Activated CD4-positive, alpha-beta T cell treated with anti-CD3 and anti-CD28 coated beads, Interleukin-2, Interleukin-4, amounts not matched to agents 100 ng/mL and 50 ng/mL, durations not matched to agents 16 hours and 8 hours (primary cell): ENCODE measurements around the gene RFNG.

Experiments
- DNase-seq: peaks from one replicate; pipeline ENCODE4 v3.0.0-alpha.2; 2020; ENCODE audit warnings: low spot score

Gene RFNG

DNA sequence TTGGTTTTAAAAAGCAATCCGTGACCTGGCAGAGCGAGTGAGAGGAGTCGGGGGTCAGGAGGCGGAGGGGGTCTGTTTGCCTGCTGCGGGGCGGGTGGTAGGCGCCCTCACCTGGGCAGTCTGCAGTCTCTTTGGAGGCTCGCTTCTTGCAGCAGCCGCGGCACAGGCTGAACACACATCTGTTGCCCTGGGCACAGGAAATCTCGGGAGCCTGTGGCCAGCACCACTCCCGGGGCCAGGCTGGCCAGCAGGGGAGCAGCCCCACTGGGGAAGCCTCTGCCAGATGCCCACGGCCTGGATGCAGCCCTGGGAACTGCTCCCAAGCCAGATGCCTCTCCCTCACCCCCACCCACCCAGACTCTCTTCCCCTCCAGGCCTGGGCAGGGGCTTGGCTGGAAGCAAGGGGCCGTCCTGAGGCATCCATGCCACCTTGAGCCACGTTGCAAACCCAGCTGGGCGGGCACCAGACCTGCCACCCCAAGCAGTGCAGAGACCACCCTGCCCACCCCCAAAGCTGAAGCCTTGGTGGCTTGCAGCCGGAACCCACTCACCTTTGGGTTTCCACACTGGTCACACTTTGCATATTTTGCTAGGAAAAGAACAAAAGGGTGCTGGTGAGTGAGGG, 6.7 kb upstream of the RFNG start:
- DNase-seq, result no peak

GRCh38 chr17:82056729-82057621, 5.4 kb upstream of the RFNG start:
- no peak for DNase-seq

DNA sequence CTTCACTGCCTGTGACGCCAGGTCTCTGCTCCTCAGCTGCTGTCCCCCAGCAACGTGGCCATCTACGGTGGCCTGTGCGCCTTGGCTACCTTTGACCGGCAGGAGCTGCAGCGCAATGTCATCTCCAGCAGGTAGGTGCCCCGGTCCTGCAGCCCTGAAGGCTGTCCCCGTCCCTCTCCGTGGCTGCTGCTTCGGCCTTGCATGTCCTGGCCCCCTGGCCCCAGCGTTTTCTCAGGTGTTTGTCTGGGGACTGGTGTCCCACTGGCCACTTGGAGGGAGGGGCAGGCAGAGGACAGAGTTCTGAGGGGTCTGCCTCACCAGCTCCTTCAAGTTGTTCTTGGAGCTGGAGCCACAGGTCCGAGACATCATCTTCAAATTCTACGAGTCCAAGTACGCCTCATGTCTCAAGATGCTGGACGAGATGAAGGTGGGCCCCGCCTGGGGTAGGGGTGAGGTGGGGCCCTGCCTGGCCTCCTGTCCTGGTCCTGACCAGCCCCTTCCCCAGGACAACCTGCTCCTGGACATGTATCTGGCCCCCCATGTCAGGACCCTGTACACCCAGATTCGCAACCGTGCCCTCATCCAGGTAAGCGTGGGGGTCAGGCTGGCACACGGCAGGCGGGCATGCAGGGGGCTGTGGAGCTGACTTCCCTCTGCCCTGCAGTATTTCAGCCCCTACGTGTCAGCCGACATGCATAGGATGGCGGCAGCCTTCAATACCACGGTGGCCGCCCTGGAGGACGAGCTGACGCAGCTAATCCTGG, 4.5 kb upstream of the RFNG start:
- no peak for DNase-seq

DNA sequence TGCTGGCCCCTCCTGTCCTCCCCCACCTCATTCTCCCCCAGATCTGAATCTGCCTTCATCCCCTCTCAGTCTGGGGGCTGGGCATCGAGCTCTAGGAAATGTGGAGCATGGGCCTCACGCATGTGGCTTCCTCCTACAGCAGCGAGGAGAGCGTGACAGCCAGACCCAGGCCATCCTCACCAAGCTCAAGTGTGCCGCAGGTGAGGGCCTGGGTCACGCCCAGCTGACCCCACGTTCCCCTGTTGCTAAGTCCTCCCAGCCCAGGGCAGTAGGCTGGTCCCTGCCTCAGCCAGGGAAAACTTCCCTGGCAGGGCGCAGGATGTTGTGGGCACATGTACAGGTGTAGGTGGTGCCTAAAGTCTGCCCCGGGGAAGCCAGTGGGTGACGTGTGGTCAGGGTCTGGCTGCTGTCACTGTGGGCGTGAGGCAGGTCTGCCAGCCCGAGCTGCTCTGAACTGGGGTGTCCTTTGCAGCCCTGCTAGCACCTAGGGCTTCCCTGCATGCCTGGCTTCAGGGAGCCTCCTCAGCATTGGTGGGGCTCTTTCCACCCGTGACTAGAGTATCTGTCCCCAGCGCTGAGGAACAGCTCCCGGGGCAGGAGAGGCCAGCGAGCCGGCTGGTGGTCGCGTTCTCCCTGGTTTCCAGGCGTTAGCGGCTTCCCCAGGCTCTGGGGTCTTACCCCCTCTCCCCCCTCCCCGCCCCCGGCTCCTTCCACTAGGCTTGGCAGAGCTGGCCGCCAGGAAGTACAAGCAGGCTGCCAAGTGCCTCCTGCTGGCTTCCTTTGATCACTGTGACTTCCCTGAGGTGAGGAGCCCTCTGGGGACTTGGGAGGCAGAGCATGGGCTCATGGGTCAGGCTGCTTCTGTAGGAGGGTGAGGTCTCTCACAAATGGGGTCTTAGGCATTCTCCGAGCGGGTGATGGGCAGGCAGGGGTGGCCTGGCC, 3.7 kb upstream of the RFNG start:
- DNase-seq, result no peak

DNA sequence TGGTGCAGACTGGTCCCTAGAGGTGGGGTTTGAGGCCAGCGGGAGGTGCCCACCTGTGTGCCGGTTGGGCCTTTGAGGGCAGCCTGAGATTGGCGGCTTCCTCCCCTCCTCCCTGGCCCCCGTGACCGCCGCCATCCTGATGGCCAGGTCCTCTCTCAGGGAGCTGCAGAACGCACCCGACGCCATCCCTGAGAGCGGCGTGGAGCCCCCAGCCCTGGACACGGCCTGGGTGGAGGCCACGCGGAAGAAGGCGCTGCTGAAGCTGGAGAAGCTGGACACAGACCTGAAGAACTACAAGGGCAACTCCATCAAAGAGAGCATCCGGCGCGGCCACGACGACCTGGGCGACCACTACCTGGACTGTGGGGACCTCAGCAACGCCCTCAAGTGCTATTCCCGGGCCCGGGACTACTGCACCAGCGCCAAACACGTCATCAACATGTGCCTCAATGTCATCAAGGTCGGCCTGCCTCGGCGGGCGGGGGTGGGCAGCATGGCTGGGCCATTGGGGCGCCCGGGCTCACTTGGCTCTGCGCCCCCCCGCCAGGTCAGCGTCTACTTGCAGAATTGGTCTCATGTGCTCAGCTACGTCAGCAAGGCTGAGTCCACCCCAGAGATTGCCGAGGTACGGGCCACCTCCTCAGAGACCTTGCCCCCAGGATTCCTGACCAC, 2.9 kb upstream of the RFNG start:
- no peak for DNase-seq

GRCh38 chr17:82053556-82054263, 2.1 kb upstream of the RFNG start:
- no peak for DNase-seq

GRCh38 chr17:82053130-82053529, 1.5 kb upstream of the RFNG start:
- no peak for DNase-seq

- DNase-seq, result no peak
These were observed 1.0 kb upstream of the RFNG start for GRCh38 chr17:82052638-82053059.

DNA sequence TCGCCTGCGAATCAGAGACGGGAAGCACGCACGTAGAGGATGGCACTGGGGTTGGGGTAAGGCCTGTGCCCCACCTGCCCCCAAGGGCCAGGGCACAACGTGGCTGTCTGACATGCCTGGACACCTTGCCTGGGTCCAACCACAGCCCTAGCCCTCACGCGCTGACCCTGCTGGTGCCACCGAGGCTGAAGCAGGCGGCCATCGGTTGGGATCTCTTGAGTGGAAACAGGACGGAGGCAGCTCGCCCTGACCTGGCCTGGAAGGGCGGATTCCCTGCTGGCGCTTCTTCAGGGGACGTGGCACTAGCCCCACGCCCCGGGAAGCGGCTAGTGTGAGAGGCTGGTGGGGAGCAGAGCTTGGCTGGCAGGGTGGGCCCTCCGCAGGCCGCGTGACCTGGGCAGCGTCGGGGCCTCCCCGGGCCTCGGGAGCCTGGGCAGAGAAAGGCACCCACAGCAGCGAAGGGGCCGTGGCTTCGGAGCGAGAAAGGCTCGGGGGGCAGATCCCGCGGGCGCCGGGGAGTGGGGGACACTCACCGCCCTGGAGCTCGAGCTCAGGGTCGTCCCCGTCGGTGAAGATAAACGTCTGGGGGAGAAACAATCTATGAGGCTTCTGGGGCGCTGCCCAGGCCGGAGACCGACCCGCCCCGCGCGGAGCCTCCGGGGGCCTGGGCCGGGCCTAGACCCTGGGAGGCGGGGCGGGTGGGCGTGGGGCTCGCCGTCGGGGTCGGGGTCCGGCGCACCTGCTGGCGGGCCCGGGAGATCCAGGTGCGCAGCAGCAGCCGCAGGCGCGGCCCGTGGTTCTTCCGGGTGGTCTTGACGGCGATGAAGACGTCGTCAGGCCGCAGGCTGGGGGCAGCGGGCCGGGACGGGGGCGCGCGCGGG, 610 bp downstream of the RFNG start:
- DNase-seq, result no peak

DNA sequence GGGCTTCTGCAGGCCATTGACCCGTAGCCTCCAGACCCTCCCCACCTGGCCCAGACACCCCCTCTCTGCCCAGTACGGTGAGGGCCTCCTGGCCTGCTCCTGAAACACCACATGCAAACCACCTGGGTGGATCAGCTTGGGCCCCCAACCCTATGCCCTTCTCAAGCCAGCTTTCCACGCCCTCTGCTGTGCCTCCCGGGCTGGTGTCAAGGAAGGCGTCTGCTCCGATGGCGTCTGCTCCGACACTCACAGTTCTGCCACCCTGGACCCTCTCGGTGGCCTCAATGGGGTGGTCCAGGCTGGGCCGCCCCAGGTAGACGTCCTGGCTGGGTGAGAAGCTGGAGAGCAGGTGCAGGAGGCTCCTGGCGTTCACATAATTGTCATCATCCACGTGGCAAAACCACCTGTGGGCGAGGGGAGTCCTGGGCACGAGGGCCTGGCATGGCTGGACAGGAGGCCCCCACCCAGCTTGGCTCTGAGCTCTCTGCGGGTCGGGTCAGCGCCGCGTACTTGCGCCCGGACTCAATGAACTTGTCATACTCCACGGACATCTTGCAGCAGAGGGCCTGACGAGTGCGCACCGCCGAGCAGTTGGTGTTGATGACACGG, 1.4 kb downstream of the RFNG start:
- DNase-seq, result no peak

DNA sequence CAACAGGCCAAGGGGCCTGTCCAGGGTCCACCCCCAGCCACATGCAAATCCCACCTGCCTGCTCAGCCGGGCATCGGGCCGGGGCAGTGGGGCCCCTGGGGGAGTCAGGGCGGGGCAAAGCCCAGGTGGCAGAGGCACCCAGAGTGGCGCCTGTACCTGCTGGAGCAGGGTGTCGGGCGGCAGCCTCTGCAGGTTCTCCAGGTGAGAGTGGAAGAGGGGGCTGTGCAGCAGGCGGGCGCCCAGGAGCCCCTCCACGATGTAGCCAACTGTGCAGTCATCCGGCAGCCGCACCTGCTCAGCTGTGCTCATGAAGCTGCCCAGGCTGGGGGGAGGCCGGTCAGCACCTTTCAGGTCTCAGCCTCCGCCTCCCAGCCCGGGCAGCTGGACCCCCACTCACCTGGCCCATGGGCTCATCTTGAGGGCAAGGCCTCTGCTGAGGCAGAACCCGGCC, 2.1 kb downstream of the RFNG start:
- DNase-seq, result no peak

DNA sequence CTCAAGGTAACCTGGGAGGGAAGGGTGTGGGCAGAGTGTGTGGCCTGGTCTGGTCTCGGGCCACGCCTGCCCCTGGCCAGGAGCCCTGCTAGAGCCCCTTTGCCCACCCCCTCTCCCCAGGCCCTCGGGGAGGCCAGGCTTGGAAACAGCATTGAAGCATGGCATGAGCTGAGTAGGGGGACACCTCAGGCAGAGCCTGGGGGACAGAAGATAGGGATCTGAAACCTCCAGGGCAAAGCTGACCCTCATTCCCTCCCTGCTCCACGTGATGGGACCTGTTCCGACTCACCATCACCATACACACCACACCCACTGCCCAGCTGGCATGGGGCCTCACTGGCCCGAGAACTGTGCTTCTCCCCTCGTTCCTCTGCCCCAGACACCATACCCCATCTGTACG, 2.5 kb downstream of the RFNG start:
- DNase-seq, result no peak

DNA sequence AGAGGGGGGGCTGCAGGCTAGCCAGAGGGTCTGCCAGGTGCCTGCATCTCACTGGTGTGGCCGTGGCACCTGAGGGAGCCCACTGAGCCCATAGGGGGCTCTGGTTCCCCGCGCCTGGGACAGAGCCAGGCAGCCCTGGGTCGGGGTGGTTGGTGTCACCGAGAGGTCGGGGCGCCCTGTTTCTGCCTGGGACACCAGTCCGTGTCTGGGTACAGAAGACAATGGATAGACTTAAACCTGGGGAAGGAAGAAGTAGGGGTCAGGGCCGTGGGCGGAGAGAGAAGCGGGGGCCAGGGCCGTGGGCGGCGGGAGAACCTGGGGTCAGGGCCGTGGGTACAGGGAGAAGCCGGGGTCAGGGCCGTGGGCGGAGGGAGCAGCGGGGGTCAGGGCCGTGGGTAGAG, 3.0 kb downstream of the RFNG start:
- no peak for DNase-seq

GRCh38 chr17:82047914-82048570, 3.6 kb downstream of the RFNG start:
- no peak for DNase-seq

GRCh38 chr17:82047379-82047778, 4.2 kb downstream of the RFNG start:
- DNase-seq, result no peak

DNA sequence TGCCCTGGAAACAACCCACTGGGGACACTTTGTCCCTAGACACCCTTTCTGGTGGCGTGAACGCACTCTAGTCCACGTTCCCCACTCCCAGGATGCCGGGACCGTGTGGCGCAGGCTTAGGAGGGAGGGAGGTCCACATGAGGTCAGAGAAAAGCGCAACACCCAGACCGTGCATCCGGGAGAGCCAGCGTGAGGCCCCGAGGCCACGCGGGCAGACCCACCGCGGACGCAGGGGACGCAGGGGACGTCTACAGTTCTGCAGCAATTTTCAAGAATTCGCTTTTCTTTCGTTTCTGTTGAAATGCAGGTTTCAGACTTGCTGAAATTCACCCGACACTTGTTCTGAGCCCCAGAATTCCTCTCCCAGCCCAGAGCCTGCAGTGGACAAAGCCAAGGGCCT, 4.7 kb downstream of the RFNG start:
- DNase-seq, result no peak

DNA sequence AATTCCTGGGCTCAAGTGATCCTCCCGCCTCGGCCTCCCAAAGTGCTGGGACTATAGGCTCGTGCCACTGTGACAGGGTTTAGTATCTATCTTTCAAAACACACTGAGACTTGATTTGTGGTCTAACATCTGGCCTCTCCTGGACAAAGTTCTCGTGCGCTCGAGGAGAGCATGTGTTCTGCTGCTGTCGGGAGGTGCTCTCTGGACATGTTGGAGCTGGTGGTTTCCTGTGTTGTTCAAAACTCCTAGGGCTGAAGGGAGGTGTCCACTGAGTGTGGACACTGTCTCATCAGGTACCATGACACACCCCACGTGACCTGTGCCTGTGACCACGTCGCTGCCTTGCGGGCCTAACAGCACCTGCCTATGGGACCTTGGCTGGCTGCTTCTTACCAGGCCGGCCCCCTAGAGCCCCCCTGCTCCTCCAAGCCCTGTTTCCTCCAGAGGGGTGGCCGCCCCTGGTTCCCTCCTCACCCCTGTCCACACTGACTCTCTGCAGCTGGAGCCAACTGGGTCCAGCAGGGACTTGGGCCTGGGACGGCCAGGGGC, 5.6 kb downstream of the RFNG start:
- DNase-seq, result no peak

DNA sequence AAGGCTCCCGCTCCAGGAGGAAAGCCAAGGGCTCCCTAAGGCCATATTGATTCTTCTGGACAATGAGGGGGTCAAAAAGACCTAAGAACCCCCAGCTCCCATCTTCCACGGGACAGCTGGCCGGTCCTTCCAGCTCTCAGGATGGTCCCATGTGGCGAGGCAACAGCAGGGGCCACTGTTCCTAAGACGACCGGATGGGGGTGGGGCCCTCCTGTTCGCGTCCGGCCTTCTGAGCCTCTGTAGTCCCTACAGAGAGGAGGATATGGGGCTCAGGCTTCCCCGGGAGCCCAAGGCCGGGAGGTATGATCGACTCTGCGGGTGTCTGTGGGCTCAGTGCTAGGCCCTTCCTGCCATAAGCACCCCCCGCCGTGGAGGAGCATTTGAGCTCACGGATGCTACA, 8.1 kb downstream of the RFNG start:
- DNase-seq, result no peak
